Measurements from ENCODE around the gene SLC9A3. TPM values are rescaled to one million over a fixed set of nuclear protein-coding genes. Genes with fewer than 3 reads are reported as not detected.

The SLC9A3 gene
- polyA plus RNA-seq, 1 of the 3 experiments (the other 2 are of a cell fraction) = 1.9 TPM

DNA sequence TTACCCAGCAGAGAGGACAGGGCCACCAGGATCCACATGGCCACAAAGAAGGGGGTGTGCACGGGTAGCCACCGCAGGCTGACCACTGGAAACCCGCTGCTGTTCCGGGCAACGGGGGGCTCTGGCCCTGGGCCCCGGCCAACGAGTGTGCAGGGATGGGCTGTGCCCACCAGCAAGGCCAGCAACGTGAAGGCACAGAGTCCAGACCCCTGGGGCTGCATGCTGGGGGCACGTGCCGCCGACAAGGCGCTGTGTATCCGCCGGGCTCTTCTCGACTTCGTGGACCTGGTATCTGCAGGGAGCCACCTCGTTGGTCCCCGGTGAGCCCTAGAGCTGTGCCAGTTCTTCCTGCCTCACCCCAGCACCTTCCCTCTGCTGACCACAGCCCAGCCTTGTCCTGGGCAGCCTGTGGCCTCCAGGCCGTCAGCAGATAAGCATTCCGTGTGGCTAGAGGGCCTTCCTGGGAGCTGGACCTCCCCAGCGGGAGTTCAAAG, 45.7 kb upstream of the SLC9A3 start:
- no peak overlapping the region for H3K9ac ChIP-seq
- H3K9me2 ChIP-seq = no peaks in the 10 kb centered on the region
- WGBS (ENCODE audit: low lambda C conversion rate) = 50% methylated on average over 10 of the region's 21 CpGs
- H3K36me3 ChIP-seq (replicated peaks in 1 of 2; ENCODE audit: control insufficient read depth in 1 of 2, insufficient read depth in 2 of 2, low read length in 1 of 2) = no peaks in the 10 kb centered on the region
- no peaks in the 10 kb centered on the region for H3K4me1 ChIP-seq (ENCODE audit: control insufficient read depth in 1 of 2, insufficient read depth in 2 of 2, low read depth in 1 of 2, low read length in 1 of 2)
- no peak overlapping the region for H3K4me2 ChIP-seq
- DNase-seq = no peak
- TF ChIP-seq SIN3A (IDR thresholded peaks at IDR 0.05; ENCODE audit: borderline replicate concordance, low read depth, low read length) (no peak), RFX5 (IDR thresholded peaks at IDR 0.05; ENCODE audit: low read length) (no peak), SMC3 (IDR thresholded peaks at IDR 0.05; ENCODE audit: low read depth, low read length) (no peak), TAF1 (IDR thresholded peaks at IDR 0.05; ENCODE audit: borderline replicate concordance, low read depth, low read length) (no peak), MEF2A (IDR thresholded peaks at IDR 0.05; ENCODE audit: borderline replicate concordance, low read depth) (no peak), JUND (IDR thresholded peaks at IDR 0.05) (no peak), ZBTB33 (IDR thresholded peaks at IDR 0.05; ENCODE audit: borderline replicate concordance, low read depth) (no peak)
- TF ChIP-seq, protein P1, sequence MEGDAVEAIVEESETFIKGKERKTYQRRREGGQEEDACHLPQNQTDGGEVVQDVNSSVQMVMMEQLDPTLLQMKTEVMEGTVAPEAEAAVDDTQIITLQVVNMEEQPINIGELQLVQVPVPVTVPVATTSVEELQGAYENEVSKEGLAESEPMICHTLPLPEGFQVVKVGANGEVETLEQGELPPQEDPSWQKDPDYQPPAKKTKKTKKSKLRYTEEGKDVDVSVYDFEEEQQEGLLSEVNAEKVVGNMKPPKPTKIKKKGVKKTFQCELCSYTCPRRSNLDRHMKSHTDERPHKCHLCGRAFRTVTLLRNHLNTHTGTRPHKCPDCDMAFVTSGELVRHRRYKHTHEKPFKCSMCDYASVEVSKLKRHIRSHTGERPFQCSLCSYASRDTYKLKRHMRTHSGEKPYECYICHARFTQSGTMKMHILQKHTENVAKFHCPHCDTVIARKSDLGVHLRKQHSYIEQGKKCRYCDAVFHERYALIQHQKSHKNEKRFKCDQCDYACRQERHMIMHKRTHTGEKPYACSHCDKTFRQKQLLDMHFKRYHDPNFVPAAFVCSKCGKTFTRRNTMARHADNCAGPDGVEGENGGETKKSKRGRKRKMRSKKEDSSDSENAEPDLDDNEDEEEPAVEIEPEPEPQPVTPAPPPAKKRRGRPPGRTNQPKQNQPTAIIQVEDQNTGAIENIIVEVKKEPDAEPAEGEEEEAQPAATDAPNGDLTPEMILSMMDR (IDR thresholded peaks at IDR 0.05) = no peak
- H2AFZ ChIP-seq (ENCODE audit: low read depth) = no peak overlapping the region
- H3K27me3 ChIP-seq (ENCODE audit: insufficient read depth) = peaks cover 43% of the 10 kb centered on the region
- ChIA-PET POLR2A (no interaction called here), CTCF (no interaction called here)
- no peaks in the 10 kb centered on the region for H3F3A ChIP-seq (replicated peaks; ENCODE audit: insufficient read depth)
- H3K27ac ChIP-seq (ENCODE audit: low read depth in 2 of 2, low read length in 1 of 2) = no peak overlapping the region
- 0 out of 2 replicates have a peak, but pooled peaks cover 3% of the 10 kb centered on the region for H3K9me3 ChIP-seq
- H3K79me2 ChIP-seq (ENCODE audit: insufficient read depth) = no peaks in the 10 kb centered on the region
- H3K4me3 ChIP-seq (ENCODE audit: low read depth in 2 of 2, low read length in 1 of 2) = no peak overlapping the region
- no peaks in the 10 kb centered on the region for H4K20me1 ChIP-seq (ENCODE audit: insufficient read depth)

GRCh38 chr5:569358-569867, 45.2 kb upstream of the SLC9A3 start:
- no peaks in the 10 kb centered on the region for H3K36me3 ChIP-seq (replicated peaks in 1 of 2; ENCODE audit: control insufficient read depth in 1 of 2, insufficient read depth in 2 of 2, low read length in 1 of 2)
- no peak overlapping the region for H3K9ac ChIP-seq
- H3K9me3 ChIP-seq = 0 out of 2 replicates have a peak, but pooled peaks cover 3% of the 10 kb centered on the region
- H2AFZ ChIP-seq (ENCODE audit: low read depth) = no peak overlapping the region
- H3K4me3 ChIP-seq (ENCODE audit: low read depth in 2 of 2, low read length in 1 of 2) = no peak overlapping the region
- POLR2A ChIA-PET = no interaction called here
- 55% methylated on average over 20 of the region's 23 CpGs for WGBS (ENCODE audit: low lambda C conversion rate)
- no peaks in the 10 kb centered on the region for H3F3A ChIP-seq (replicated peaks; ENCODE audit: insufficient read depth)
- H3K4me2 ChIP-seq = no peak overlapping the region
- no peaks in the 10 kb centered on the region for H4K20me1 ChIP-seq (ENCODE audit: insufficient read depth)
- H3K27me3 ChIP-seq (ENCODE audit: insufficient read depth) = peaks cover 43% of the 10 kb centered on the region
- no peak overlapping the region for H3K27ac ChIP-seq (ENCODE audit: low read depth in 2 of 2, low read length in 1 of 2)
- DNase-seq = no peak
- TF ChIP-seq POLR2AphosphoS5 (IDR thresholded peaks at IDR 0.05; ENCODE audit: low read depth, low read length) (no peak), SIN3A (IDR thresholded peaks at IDR 0.05; ENCODE audit: borderline replicate concordance, low read depth, low read length) (no peak), RCOR1 (IDR thresholded peaks at IDR 0.05; ENCODE audit: low read length) (no peak), YY1 (IDR thresholded peaks at IDR 0.05; ENCODE audit: low read depth) (no peak), MXI1 (IDR thresholded peaks at IDR 0.05; ENCODE audit: low read depth, low read length) (no peak), MEF2A (IDR thresholded peaks at IDR 0.05; ENCODE audit: borderline replicate concordance, low read depth) (no peak)
- TF ChIP-seq, protein P1 (IDR thresholded peaks at IDR 0.05) = no peak
- TF ChIP-seq, protein P2, sequence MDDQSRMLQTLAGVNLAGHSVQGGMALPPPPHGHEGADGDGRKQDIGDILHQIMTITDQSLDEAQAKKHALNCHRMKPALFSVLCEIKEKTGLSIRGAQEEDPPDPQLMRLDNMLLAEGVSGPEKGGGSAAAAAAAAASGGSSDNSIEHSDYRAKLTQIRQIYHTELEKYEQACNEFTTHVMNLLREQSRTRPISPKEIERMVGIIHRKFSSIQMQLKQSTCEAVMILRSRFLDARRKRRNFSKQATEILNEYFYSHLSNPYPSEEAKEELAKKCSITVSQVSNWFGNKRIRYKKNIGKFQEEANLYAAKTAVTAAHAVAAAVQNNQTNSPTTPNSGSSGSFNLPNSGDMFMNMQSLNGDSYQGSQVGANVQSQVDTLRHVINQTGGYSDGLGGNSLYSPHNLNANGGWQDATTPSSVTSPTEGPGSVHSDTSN (IDR thresholded peaks at IDR 0.05) = no peak
- no peaks in the 10 kb centered on the region for H3K79me2 ChIP-seq (ENCODE audit: insufficient read depth)
- CTCF ChIA-PET = no interaction called here
- no peaks in the 10 kb centered on the region for H3K9me2 ChIP-seq
- no peaks in the 10 kb centered on the region for H3K4me1 ChIP-seq (ENCODE audit: control insufficient read depth in 1 of 2, insufficient read depth in 2 of 2, low read depth in 1 of 2, low read length in 1 of 2)
